ENCODE data around the gene SYT8.

- no peak for TF ChIP-seq EZH2phosphoT487 (IDR thresholded peaks at IDR 0.05; ENCODE audit: insufficient read depth, low read depth)
- no peak for TF ChIP-seq EZH2 (IDR thresholded peaks at IDR 0.05; ENCODE audit: insufficient read depth, poor library complexity, severe bottlenecking)
These were observed 19.6 kb downstream of the SYT8 start for GRCh38 chr11:1854132-1854948.

All from GM23248 (cell line).